ENCODE results near the gene TMEM187.

DNA sequence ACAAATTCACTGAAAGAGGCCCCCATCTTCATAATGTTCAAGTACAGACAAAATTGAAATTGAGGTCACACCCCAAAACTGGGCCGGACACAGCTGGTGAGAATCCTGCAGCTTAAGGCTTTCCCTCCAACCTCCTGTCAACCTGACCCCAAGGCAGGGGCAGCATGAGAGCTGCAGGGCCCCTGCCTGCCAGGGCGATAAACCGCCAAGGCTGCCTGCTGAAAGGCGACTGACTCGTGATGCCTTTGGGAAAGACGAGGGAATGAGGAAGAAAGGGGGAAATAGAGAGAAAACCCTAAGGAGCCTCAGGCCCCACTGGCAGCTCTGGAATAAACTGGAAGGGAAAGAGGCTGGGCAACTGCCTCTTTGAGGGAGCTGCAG is 54.5 kb downstream of the TMEM187 start:
- TF ChIP-seq, protein P1, sequence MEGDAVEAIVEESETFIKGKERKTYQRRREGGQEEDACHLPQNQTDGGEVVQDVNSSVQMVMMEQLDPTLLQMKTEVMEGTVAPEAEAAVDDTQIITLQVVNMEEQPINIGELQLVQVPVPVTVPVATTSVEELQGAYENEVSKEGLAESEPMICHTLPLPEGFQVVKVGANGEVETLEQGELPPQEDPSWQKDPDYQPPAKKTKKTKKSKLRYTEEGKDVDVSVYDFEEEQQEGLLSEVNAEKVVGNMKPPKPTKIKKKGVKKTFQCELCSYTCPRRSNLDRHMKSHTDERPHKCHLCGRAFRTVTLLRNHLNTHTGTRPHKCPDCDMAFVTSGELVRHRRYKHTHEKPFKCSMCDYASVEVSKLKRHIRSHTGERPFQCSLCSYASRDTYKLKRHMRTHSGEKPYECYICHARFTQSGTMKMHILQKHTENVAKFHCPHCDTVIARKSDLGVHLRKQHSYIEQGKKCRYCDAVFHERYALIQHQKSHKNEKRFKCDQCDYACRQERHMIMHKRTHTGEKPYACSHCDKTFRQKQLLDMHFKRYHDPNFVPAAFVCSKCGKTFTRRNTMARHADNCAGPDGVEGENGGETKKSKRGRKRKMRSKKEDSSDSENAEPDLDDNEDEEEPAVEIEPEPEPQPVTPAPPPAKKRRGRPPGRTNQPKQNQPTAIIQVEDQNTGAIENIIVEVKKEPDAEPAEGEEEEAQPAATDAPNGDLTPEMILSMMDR (IDR thresholded peaks at IDR 0.05) = no peak
- TF ChIP-seq POLR2A (IDR thresholded peaks at IDR 0.05) = no peak
- TF ChIP-seq POLR2AphosphoS5 (IDR thresholded peaks at IDR 0.05) = no peak

Data from sigmoid colon (tissue), 4 donors.